HG03442 (cell line): Measurements from ENCODE around the gene LSM7.
"Not testable (repeated sequence)": the region's sequence is repeated elsewhere in the genome, so short reads cannot be mapped to it uniquely, and the experiment has no call there.

Experiments used
- ATAC-seq: cut with Tn5 transposase; IDR thresholded peaks from one replicate; pipeline ENCODE4 v1.9.1; 2021; ENCODE audit warnings: mild to moderate bottlenecking, moderate library complexity; ENCODE audit not compliant: unreplicated experiment

The LSM7 gene

GRCh38 chr19:2355168-2356035 is 27.0 kb upstream of the LSM7 start:
- no peak for ATAC-seq

- ATAC-seq: no peak
Measured at GRCh38 chr19:2354670-2355069, 26.3 kb upstream of the LSM7 start.

GRCh38 chr19:2353887-2354592 is 25.7 kb upstream of the LSM7 start:
- ATAC-seq: no peak

GRCh38 chr19:2353159-2353886 is 24.9 kb upstream of the LSM7 start:
- ATAC-seq: no peak

- ATAC-seq: no peak
Measured at GRCh38 chr19:2352121-2352520, 23.7 kb upstream of the LSM7 start.

GRCh38 chr19:2351591-2351990 is 23.2 kb upstream of the LSM7 start:
- ATAC-seq: no peak

GRCh38 chr19:2350656-2351055 is 22.3 kb upstream of the LSM7 start:
- ATAC-seq: no peak

GRCh38 chr19:2349818-2350217 is 21.4 kb upstream of the LSM7 start:
- ATAC-seq: not testable (repeated sequence)

- ATAC-seq: no peak
Measured at GRCh38 chr19:2345794-2346663, 17.6 kb upstream of the LSM7 start.

- no peak for ATAC-seq
Measured at GRCh38 chr19:2345076-2345475, 16.7 kb upstream of the LSM7 start.

- ATAC-seq: no peak
Measured at GRCh38 chr19:2344381-2344870, 16.0 kb upstream of the LSM7 start.

GRCh38 chr19:2343289-2343982 is 15.1 kb upstream of the LSM7 start:
- ATAC-seq: no peak

- ATAC-seq: no peak
Measured at GRCh38 chr19:2342656-2343288, 14.4 kb upstream of the LSM7 start.

GRCh38 chr19:2341982-2342381 is 13.6 kb upstream of the LSM7 start:
- ATAC-seq: no peak

- ATAC-seq: no peak
Measured at GRCh38 chr19:2341244-2341751, 12.9 kb upstream of the LSM7 start.

GRCh38 chr19:2340496-2341243 is 12.3 kb upstream of the LSM7 start:
- ATAC-seq: no peak

- no peak for ATAC-seq
Measured at GRCh38 chr19:2339644-2340310, 11.4 kb upstream of the LSM7 start.
